NCI-H146 treated with DMSO at 0.1 percent for 48 hours (cell line): Measurements from ENCODE around the gene WFDC1.
"Not testable (repeated sequence)": the region's sequence is repeated elsewhere in the genome, so short reads cannot be mapped to it uniquely, and the experiment has no call there.

Experiments
- DNase-seq: peaks from one replicate; lab custom pipeline; 2025; ENCODE audit not compliant: unreplicated experiment; lab: John Stamatoyannopoulos, UW

The WFDC1 gene

GRCh38 chr16:84324434-84325262 lies 30.0 kb downstream of the WFDC1 start:
- DNase-seq: no peak

GRCh38 chr16:84326545-84326944 lies 31.9 kb downstream of the WFDC1 start:
- DNase-seq: no peak

GRCh38 chr16:84327926-84328505 lies 33.3 kb downstream of the WFDC1 start:
- no peak for DNase-seq

GRCh38 chr16:84329016-84329415 lies 34.3 kb downstream of the WFDC1 start:
- no peak for DNase-seq

- DNase-seq: no peak
Observed at GRCh38 chr16:84329843-84330684, 35.4 kb downstream of the WFDC1 start.

GRCh38 chr16:84330685-84331050 lies 36.0 kb downstream of the WFDC1 start:
- DNase-seq: no peak

GRCh38 chr16:84331998-84332780 lies 37.5 kb downstream of the WFDC1 start:
- DNase-seq: no peak

- no peak for DNase-seq
Observed at GRCh38 chr16:84332975-84333684, 38.5 kb downstream of the WFDC1 start.

GRCh38 chr16:84334058-84334457 lies 39.4 kb downstream of the WFDC1 start:
- DNase-seq: no peak

- DNase-seq: no peak
Observed at GRCh38 chr16:84334482-84334881, 39.8 kb downstream of the WFDC1 start.

- DNase-seq: not testable (repeated sequence)
Observed at GRCh38 chr16:84337236-84337635, 42.6 kb downstream of the WFDC1 start.

- no peak for DNase-seq
Observed at GRCh38 chr16:84339311-84339710, 44.6 kb downstream of the WFDC1 start.

GRCh38 chr16:84339766-84340165 lies 45.1 kb downstream of the WFDC1 start:
- no peak for DNase-seq

GRCh38 chr16:84340325-84341040 lies 45.8 kb downstream of the WFDC1 start:
- DNase-seq: no peak

- DNase-seq: no peak
Observed at GRCh38 chr16:84341528-84342295, 47.0 kb downstream of the WFDC1 start.

- DNase-seq: not testable (repeated sequence)
Observed at GRCh38 chr16:84343800-84344199, 49.1 kb downstream of the WFDC1 start.

- DNase-seq: no peak
Observed at GRCh38 chr16:84344781-84345180, 50.1 kb downstream of the WFDC1 start.

GRCh38 chr16:84347161-84347560 lies 52.5 kb downstream of the WFDC1 start:
- DNase-seq: no peak

- DNase-seq: no peak
Observed at GRCh38 chr16:84348386-84348888, 53.8 kb downstream of the WFDC1 start.
